Skeletal muscle satellite cell (primary cell): ENCODE measurements around the gene VASP.

Experiments
- H3K27me3 ChIP-seq: 2 replicates; pipeline ENCODE4 v1.7.0; 2013; ENCODE audit warnings: low read length; ENCODE audit not compliant: control insufficient read depth, insufficient read depth
- H3K36me3 ChIP-seq: 2 replicates; pipeline ENCODE4 v1.7.0; 2013; ENCODE audit warnings: mild to moderate bottlenecking, control low read depth, low read length; ENCODE audit not compliant: insufficient read depth
- H3K4me1 ChIP-seq: 2 replicates; pipeline ENCODE4 v1.7.0; 2013; ENCODE audit warnings: low read length; ENCODE audit not compliant: control insufficient read depth, insufficient read depth
- H3K4me2 ChIP-seq: 2 replicates; pipeline ENCODE4 v1.7.0; 2013; ENCODE audit warnings: mild to moderate bottlenecking, low read length
- H3K4me3 ChIP-seq: 2 replicates; pipeline ENCODE4 v1.7.0; 2013; ENCODE audit warnings: low read length
- H3K9ac ChIP-seq: 2 replicates; pipeline ENCODE4 v1.7.0; 2013; ENCODE audit warnings: mild to moderate bottlenecking, low read depth, low read length, moderate library complexity
- H3K9me3 ChIP-seq: replicated peaks from 2 replicates; pipeline ENCODE4 v1.7.0; 2013; ENCODE audit warnings: mild to moderate bottlenecking, control low read depth, low read length

Gene VASP

GRCh38 chr19:45526143-45526542, 18.9 kb downstream of the VASP start:
- no peak overlapping the region for H3K4me2 ChIP-seq
- no peak overlapping the region for H3K9ac ChIP-seq
- peaks cover 10% of the 10 kb centered on the region for H3K4me1 ChIP-seq
- H3K9me3 ChIP-seq, result no peaks in the 10 kb centered on the region
- H3K36me3 ChIP-seq, result peaks cover 68% of the 10 kb centered on the region
- no peaks in the 10 kb centered on the region for H3K27me3 ChIP-seq
- H3K4me3 ChIP-seq, result no peak overlapping the region

DNA sequence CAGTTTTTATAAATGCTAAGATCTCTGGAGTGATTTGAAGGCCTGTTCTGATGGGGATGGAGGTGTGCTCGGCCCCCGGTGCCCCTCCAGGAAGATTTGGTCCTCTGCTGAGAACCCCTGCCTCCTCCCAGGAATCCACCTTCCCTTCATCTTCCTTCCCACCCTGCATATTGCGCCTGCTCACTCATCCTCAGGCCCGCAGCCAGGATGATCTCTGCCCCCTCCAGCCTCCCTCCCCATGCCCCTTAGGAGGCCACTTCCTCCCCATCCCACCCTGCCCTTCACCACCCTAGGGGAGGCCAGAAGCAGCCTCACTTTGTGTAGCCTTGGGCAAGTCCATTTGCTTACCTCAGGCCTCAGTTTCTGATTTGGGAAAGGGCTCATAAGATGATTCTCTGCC, 19.7 kb downstream of the VASP start:
- Histone ChIP-seq H3K9ac (no peak overlapping the region), H3K4me1 (peaks cover 10% of the 10 kb centered on the region), H3K4me2 (no peak overlapping the region), H3K9me3 (no peaks in the 10 kb centered on the region), H3K4me3 (no peak overlapping the region), H3K27me3 (no peaks in the 10 kb centered on the region), H3K36me3 (peaks cover 60% of the 10 kb centered on the region)

DNA sequence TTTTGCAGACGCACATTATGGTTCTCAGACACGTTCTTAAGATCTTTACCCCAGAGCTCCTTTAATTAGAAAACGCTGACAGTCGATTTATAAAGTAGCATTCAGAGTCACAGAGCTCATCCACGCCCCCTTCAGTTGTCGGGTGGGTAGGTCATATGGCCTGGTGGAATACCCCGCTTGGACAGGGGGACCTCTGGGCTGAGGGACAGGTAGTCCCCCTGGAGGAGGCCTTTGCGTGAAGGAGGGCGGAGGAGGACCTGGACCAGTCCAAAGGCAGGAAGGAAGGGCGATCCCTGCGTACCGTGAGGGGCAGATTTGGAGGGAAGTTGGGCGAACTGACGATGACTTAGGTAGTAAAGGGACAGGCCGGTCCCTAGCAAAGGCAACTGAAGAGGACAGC, 20.5 kb downstream of the VASP start:
- Histone ChIP-seq H3K27me3 (no peaks in the 10 kb centered on the region), H3K36me3 (peaks cover 55% of the 10 kb centered on the region), H3K4me1 (peaks cover 7% of the 10 kb centered on the region), H3K9me3 (no peaks in the 10 kb centered on the region), H3K4me2 (no peak overlapping the region), H3K9ac (no peak overlapping the region), H3K4me3 (no peak overlapping the region)

DNA sequence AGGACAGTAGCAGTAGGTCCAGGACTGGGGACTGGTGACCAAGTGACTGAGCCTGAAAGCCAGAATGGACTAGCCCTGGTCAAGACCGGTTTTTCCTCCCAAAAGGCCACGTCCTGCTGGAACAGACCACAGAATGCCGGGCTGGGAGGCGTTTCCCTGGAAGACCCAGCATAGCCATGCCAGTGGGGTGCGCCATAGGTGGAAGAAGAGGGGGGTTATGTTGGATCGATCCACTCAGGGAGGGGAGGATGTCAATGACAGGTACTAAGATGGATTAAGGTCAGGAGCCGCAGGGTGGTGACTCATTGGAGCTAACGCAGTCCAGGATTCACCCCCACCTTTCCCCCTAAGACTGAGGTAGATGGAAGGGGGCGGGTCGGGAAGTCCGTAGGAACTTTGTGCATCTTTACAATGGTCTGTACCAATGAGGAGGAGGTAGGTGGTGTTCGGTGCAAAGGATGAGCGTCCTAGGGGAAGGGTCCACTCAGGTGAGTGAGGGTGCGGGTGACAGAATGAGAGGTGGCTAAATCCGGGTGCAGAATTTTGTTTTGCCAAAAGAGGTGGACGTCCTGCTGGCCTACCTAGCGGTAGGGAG, 21.0 kb downstream of the VASP start:
- H3K36me3 ChIP-seq, result peaks cover 52% of the 10 kb centered on the region
- no peaks in the 10 kb centered on the region for H3K27me3 ChIP-seq
- no peak overlapping the region for H3K4me3 ChIP-seq
- peaks cover 4% of the 10 kb centered on the region for H3K4me1 ChIP-seq
- no peaks in the 10 kb centered on the region for H3K9me3 ChIP-seq
- H3K4me2 ChIP-seq, result no peak overlapping the region
- H3K9ac ChIP-seq, result no peak overlapping the region

GRCh38 chr19:45528744-45529419, 21.6 kb downstream of the VASP start:
- Histone ChIP-seq H3K9ac (no peak overlapping the region), H3K4me3 (no peak overlapping the region), H3K4me2 (no peak overlapping the region), H3K9me3 (no peaks in the 10 kb centered on the region), H3K36me3 (peaks cover 47% of the 10 kb centered on the region), H3K4me1 (no peaks in the 10 kb centered on the region), H3K27me3 (no peaks in the 10 kb centered on the region)

DNA sequence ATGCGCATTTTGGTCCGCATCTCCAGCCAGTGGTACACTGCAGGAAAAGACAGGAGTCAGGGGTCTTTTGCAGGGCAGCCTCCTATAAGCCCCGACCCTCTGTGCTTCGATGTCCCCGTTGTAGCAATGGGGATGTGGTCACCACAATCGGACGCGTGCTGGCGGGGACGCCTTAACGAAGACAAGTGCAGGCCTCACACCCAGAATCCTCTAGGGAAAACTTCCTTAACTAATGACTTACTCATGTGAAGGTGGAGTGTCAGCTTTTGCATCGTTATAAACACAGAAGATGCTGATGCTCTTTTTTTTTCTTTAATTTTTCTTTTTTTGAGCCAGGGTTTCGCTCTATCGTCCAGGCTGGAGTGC, 22.1 kb downstream of the VASP start:
- Histone ChIP-seq H3K27me3 (no peaks in the 10 kb centered on the region), H3K4me3 (no peak overlapping the region), H3K4me2 (no peak overlapping the region), H3K9ac (no peak overlapping the region), H3K9me3 (no peaks in the 10 kb centered on the region), H3K4me1 (no peaks in the 10 kb centered on the region), H3K36me3 (peaks cover 42% of the 10 kb centered on the region)

GRCh38 chr19:45531349-45531748, 24.1 kb downstream of the VASP start:
- Histone ChIP-seq H3K27me3 (no peaks in the 10 kb centered on the region), H3K9ac (no peak overlapping the region), H3K4me3 (no peak overlapping the region), H3K4me1 (no peaks in the 10 kb centered on the region), H3K36me3 (peaks cover 22% of the 10 kb centered on the region), H3K9me3 (no peaks in the 10 kb centered on the region), H3K4me2 (no peak overlapping the region)

DNA sequence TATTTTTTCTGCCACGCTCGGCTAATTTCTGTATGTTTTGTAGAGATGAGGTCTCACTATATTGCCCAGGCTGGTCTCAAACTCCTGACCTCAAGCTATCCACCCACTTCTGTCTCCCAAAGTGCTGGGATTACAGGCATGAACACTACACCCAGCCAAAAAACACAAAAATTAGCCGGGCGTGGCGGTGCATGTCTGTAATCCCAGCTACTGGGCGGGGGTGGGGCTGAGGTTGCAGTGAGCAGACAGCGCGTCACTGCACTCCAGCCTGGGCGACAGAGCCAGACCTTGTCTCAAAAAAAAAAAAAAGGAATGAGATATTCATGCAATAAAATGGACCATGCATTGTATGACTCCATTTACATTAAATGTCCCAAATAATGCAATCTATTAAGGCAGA, 32.2 kb downstream of the VASP start:
- H3K36me3 ChIP-seq, result no peaks in the 10 kb centered on the region
- H3K4me3 ChIP-seq, result no peak overlapping the region
- no peaks in the 10 kb centered on the region for H3K27me3 ChIP-seq
- no peaks in the 10 kb centered on the region for H3K9me3 ChIP-seq
- peaks cover 5% of the 10 kb centered on the region for H3K4me1 ChIP-seq
- no peak overlapping the region for H3K4me2 ChIP-seq
- no peak overlapping the region for H3K9ac ChIP-seq

- Histone ChIP-seq H3K4me3 (no peak overlapping the region), H3K9me3 (no peaks in the 10 kb centered on the region), H3K9ac (no peak overlapping the region), H3K36me3 (no peaks in the 10 kb centered on the region), H3K4me2 (no peak overlapping the region), H3K4me1 (peaks cover 5% of the 10 kb centered on the region), H3K27me3 (no peaks in the 10 kb centered on the region)
Measured at GRCh38 chr19:45542234-45542668, 35.0 kb downstream of the VASP start.

DNA sequence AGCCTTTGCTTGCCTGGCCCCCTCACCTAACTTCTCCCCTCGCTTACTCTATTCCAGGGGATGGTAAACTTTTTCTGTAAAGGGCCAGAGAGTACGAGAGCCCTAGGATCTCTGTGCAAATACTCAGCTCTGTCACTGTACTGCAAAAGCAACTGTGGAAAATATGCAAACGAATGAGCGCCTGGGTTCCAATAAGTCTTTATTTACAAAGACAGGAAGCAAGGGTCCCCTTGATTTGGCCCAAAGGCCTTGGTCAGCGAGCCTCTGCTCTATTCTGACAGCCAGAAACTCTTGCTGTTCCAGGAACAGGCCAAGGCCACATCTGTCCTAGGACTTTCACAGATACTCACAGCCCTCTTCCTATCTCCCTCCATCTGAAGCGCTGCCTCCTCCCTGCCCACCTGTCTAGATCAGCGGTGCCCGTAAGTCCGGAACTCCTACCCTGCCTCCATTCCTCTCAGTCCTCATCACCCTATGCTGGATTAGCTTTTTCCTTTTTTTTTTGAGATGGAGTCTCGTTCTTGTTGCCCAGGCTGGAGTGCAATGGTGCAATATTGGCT, 40.0 kb downstream of the VASP start:
- no peak overlapping the region for H3K4me2 ChIP-seq
- no peak overlapping the region for H3K9ac ChIP-seq
- H3K27me3 ChIP-seq, result no peaks in the 10 kb centered on the region
- no peaks in the 10 kb centered on the region for H3K36me3 ChIP-seq
- no peaks in the 10 kb centered on the region for H3K9me3 ChIP-seq
- H3K4me3 ChIP-seq, result no peak overlapping the region
- peaks cover 7% of the 10 kb centered on the region for H3K4me1 ChIP-seq

DNA sequence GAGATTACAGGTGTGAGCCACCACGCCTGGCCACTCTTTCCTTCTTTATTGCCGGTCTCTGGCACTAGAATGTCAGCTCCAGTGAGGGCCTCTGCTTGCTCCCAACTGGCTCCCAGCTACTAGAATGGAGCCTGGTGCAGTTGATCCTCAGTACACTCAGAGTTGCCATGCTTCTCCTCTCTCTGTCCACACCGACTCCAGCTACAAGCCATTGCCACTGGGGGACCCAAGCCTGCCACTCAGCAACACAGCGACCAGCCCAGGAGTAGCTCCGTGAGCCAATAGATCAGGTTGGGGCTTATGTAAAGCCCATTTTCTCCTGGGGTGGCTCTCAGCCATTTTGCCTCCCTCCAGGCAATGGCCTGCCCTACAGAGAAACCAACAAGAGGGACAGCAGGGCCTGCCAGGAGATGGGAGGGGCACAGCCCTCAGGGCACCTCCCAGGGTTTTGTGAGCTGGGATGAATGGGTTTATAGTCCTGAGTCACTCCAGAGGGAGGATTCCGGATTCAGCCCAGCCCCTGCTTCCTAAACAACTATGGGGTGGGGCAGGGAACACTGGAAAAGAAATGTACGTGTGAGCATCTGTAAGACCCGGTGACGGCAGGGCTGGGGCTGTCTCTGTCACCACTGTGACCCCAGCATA, 40.8 kb downstream of the VASP start:
- Histone ChIP-seq H3K9me3 (no peaks in the 10 kb centered on the region), H3K36me3 (peaks cover 4% of the 10 kb centered on the region), H3K4me3 (no peak overlapping the region), H3K9ac (no peak overlapping the region), H3K4me1 (peaks cover 7% of the 10 kb centered on the region), H3K4me2 (peak overlapping the region; percentile 41), H3K27me3 (no peaks in the 10 kb centered on the region)
